GM12878 (cell line): Measurements from ENCODE around the gene SLC11A2. TPM values are rescaled to one million over a fixed set of nuclear protein-coding genes. Genes with fewer than 3 reads are reported as not detected.

Experiments
- ATAC-seq: fragments of 200-7000 bp; cut with Tn5 transposase; 3 replicates; pipeline ENCODE4 v1.9.1; 2020; ENCODE audit warnings: mild to moderate bottlenecking, moderate library complexity
- BruUV-seq: library from RNA; stranded (reverse); fragments of 400-500 nt; replicated peaks from 2 replicates; lab custom pipeline; 2021; lab: Mats Ljungman, UMichigan
- CTCF ChIA-PET: fragments of 300-600 bp; sonication (Branson Sonifier 250); formaldehyde crosslinking; extraction: SDS; loops from one replicate; lab custom pipeline; 2021; ENCODE audit warnings: inconsistent platforms; lab: Yijun Ruan, JAX
- POLR2A ChIA-PET: fragments of 350-600 bp; formaldehyde crosslinking; extraction: SDS; loops from one replicate; lab custom pipeline; 2021; ENCODE audit warnings: inconsistent platforms; lab: Charles Lee
- RAD21 ChIA-PET: fragments of 300-600 bp; sonication (Branson Sonifier 250); formaldehyde crosslinking; loops from one replicate; lab custom pipeline; 2023; ENCODE audit warnings: antibody characterized with exemption; ENCODE audit not compliant: unreplicated experiment; lab: Charles Lee
- SMC1A ChIA-PET: fragments of 300-600 bp; sonication (Branson Sonifier 250); formaldehyde crosslinking; loops from one replicate; lab custom pipeline; 2023; ENCODE audit not compliant: unreplicated experiment, uncharacterized antibody; lab: Charles Lee
- DNase-seq: peaks from one replicate; pipeline ENCODE4 v3.0.0-alpha.2; 2011; ENCODE audit warnings: low read depth, low spot score
- FAIRE-seq: peaks from 3 replicates; lab custom pipeline; 2011; peaks lifted over from hg19 to GRCh38; lab: Jason Lieb, UNC
- H2AFZ ChIP-seq: 2 replicates; pipeline ENCODE4 v1.6.0; 2011; ENCODE audit warnings: low read depth, low read length, control low read depth; ENCODE audit not compliant: control insufficient read depth
- H3K27ac ChIP-seq: 2 replicates; pipeline ENCODE4 v1.5.1; 2011; ENCODE audit warnings: control low read depth; ENCODE audit not compliant: control insufficient read depth, insufficient read depth
- H3K27me3 ChIP-seq, 2 experiments: replicated peaks in 1 of 2; 2 replicates each; pipeline versions ENCODE4 v1.6.0 to v1.6.1; 2011; ENCODE audit warnings: low read length in 1 of 2; ENCODE audit not compliant: control insufficient read depth in 2 of 2, insufficient read depth in 2 of 2
- H3K36me3 ChIP-seq, 2 experiments: 2 replicates each; pipeline ENCODE4 v1.5.1; 2011; ENCODE audit warnings: low read length in 1 of 2; ENCODE audit not compliant: control insufficient read depth in 2 of 2, insufficient read depth in 2 of 2
- H3K4me1 ChIP-seq: 2 replicates; pipeline ENCODE4 v1.6.1; 2011; ENCODE audit warnings: mild to moderate bottlenecking, low read length, moderate library complexity, mixed read lengths; ENCODE audit not compliant: control insufficient read depth, insufficient read depth
- H3K4me2 ChIP-seq: 2 replicates; pipeline ENCODE4 v1.6.0; 2011; ENCODE audit warnings: control low read depth; ENCODE audit not compliant: control insufficient read depth, insufficient read depth
- H3K4me3 ChIP-seq: fragments of 200-600 bp; sonication (generic); 2 replicates; pipeline ENCODE4 v1.5.1; 2016
- H3K79me2 ChIP-seq: 2 replicates; pipeline ENCODE4 v1.6.0; 2011; ENCODE audit warnings: low read length; ENCODE audit not compliant: control insufficient read depth, insufficient read depth
- H3K9ac ChIP-seq: 2 replicates; pipeline ENCODE4 v1.8.0; 2011; ENCODE audit warnings: low read length, control low read depth, mixed read lengths; ENCODE audit not compliant: control insufficient read depth, insufficient read depth
- H3K9me3 ChIP-seq: replicated peaks from 3 replicates; pipeline ENCODE4 v1.5.1; 2011; ENCODE audit warnings: mild to moderate bottlenecking, low read length; ENCODE audit not compliant: control insufficient read depth, insufficient read depth
- H4K20me1 ChIP-seq: 2 replicates; pipeline ENCODE4 v1.6.0; 2011; ENCODE audit not compliant: control insufficient read depth, insufficient read depth
- BCL11A ChIP-seq: IDR thresholded peaks from 2 replicates; pipeline ENCODE4 v1.6.1; 2011; ENCODE audit warnings: low read depth, low read length
- BMI1 ChIP-seq: fragments of 450-650 bp; IDR thresholded peaks from 2 replicates; pipeline ENCODE4 v1.6.1; 2016; ENCODE audit warnings: mild to moderate bottlenecking, moderate library complexity, borderline replicate concordance
- CHD2 ChIP-seq: IDR thresholded peaks from 2 replicates; pipeline ENCODE4 v1.6.1; 2011; ENCODE audit warnings: low read depth, low read length, improper control_type of control experiment, borderline replicate concordance
- CREM ChIP-seq: IDR thresholded peaks from 2 replicates; pipeline ENCODE4 v1.6.1; 2014; ENCODE audit warnings: antibody characterized with exemption, low read depth
- CTCF ChIP-seq, 3 experiments: IDR thresholded peaks in 2 of 3; conservative IDR thresholded peaks in 1 of 3; 2 replicates each; pipeline ENCODE4 v1.5.1; 2011; ENCODE audit warnings: low read depth in 3 of 3, low read length in 3 of 3, mild to moderate bottlenecking in 3 of 3, control low read depth in 2 of 3, moderate library complexity in 2 of 3, inconsistent platforms in 1 of 3, mixed read lengths in 1 of 3; ENCODE audit not compliant: control insufficient read depth in 2 of 3, insufficient read depth in 1 of 3; ENCODE audit errors: extremely low read depth in 1 of 3
- EGR1 ChIP-seq, 2 experiments: IDR thresholded peaks; 1 replicate in 1 of 2; 2 replicates in 1 of 2; pipeline ENCODE4 v1.6.1; 2011 to 2012; ENCODE audit warnings: low read depth in 2 of 2, low read length in 2 of 2, borderline replicate concordance in 1 of 2, mild to moderate bottlenecking in 1 of 2, moderate library complexity in 1 of 2
- JUND ChIP-seq: IDR thresholded peaks from 2 replicates; pipeline ENCODE4 v1.6.1; 2012; ENCODE audit warnings: low read depth, mild to moderate bottlenecking, low read length, improper control_type of control experiment, moderate library complexity
- NBN ChIP-seq: fragments of 450-650 bp; IDR thresholded peaks from 2 replicates; pipeline ENCODE4 v1.6.1; 2016
- RELA ChIP-seq: fragments of 450-650 bp; IDR thresholded peaks from 2 replicates; pipeline ENCODE4 v1.8.0; 2014; ENCODE audit warnings: borderline replicate concordance; ENCODE audit not compliant: partially characterized antibody
- RELB ChIP-seq: fragments of 450-650 bp; IDR thresholded peaks from 2 replicates; pipeline ENCODE4 v1.6.1; 2017; ENCODE audit warnings: low read depth, mild to moderate bottlenecking, moderate library complexity
- TBL1XR1 ChIP-seq: IDR thresholded peaks from 2 replicates; pipeline ENCODE4 v1.6.1; 2012; ENCODE audit warnings: low read depth, low read length, improper control_type of control experiment
- WRNIP1 ChIP-seq: IDR thresholded peaks from 2 replicates; pipeline ENCODE4 v1.6.1; 2011; ENCODE audit warnings: low read depth, low read length, improper control_type of control experiment, borderline replicate concordance
- ZNF274 ChIP-seq: IDR thresholded peaks from one replicate; pipeline ENCODE4 v1.8.0; 2011; ENCODE audit not compliant: insufficient read length, insufficient read depth
- WGBS: methylation state at CpG from one replicate; pipeline ENCODE4 v1.1.6; 2016; ENCODE audit warnings: low lambda C conversion rate; ENCODE audit not compliant: insufficient replicate concordance, insufficient coverage; ENCODE audit errors: missing lambda C conversion rate; 5-methylcytosine and 5-hydroxymethylcytosine counted together
- in situ Hi-C: fragments of 300-500 bp; cut with MboI; formaldehyde crosslinking; loops from 9 replicates; pipeline ENCODE4 v1.14.3; 2018; ENCODE audit warnings: mixed read lengths
- intact Hi-C: fragments of 100-400 bp; cut with micrococcal nuclease; formaldehyde crosslinking; loops from one replicate; pipeline ENCODE4 v1.14.2; 2022; ENCODE audit not compliant: unreplicated experiment
- polyA plus RNA-seq, 11 experiments: library from polyadenylated mRNA; depleted of rRNA in 4 of 11; unstranded in 6 of 11; stranded (reverse) in 5 of 11; fragments of >200 nt; fragmentation: Nextera tagmentation in 4 of 11; fragmentation: Illumina TruSeq in 1 of 11; extraction: Ambion mirVana in 4 of 11; extraction: Trizol in 1 of 11; gene quantifications; 1 replicate in 1 of 11; 2 replicates in 10 of 11; pipeline versions ENCODE4 v1.2.1 to v1.2.3, GENCODE V29; 2011 to 2016; ENCODE audit warnings: inconsistent platforms in 2 of 11, missing spikeins in 2 of 11, low read depth in 1 of 11
- total RNA-seq, 4 experiments: library from RNA; depleted of rRNA in 3 of 4; stranded (reverse); fragments of >200 nt in 3 of 4; fragmentation: Illumina TruSeq in 1 of 4; extraction: Trizol in 1 of 4; gene quantifications; 2 replicates each; pipeline versions ENCODE4 v1.2.1 to v1.2.3, GENCODE V29; 2013 to 2021

Gene SLC11A2
- total and polyA plus RNA-seq, 10 of the 15 experiments (the other 5 are each of a cell fraction or from before 2014, with no cell fraction given): 6.2 to 29.4 (median 15.6) TPM

- Histone ChIP-seq H3K9me3 (no peaks in the 10 kb centered on the region), H3K27ac (no peak overlapping the region), H2AFZ (no peak overlapping the region), H3K4me2 (no peak overlapping the region), H3K4me1 (no peaks in the 10 kb centered on the region), H3K27me3 (no peaks in the 10 kb centered on the region), H3K79me2 (no peaks in the 10 kb centered on the region), H3K36me3 (no peaks in the 10 kb centered on the region), H3K9ac (no peak overlapping the region), H4K20me1 (no peaks in the 10 kb centered on the region), H3K4me3 (no peak overlapping the region)
- SMC1A ChIA-PET: no interaction called here
- in situ Hi-C loops (no loop called here), intact Hi-C loops (no loop called here)
- FAIRE-seq: no peak
- DNase-seq: no peak
- CTCF ChIA-PET: no interaction called here
- RAD21 ChIA-PET: interaction anchor here (0.6 kb wide), 1 partner anchor 10 kb away, joined by 5 read pairs; no protein-coding TSS in a partner anchor
- BruUV-seq: no TSS peak
- TF ChIP-seq RELB (no peak), CTCF (IDR thresholded peaks at IDR 0.05 in 2 of 3, conservative IDR thresholded peaks at IDR 0.05 in 1 of 3; ENCODE audit: control insufficient read depth in 2 of 3, extremely low read depth in 1 of 3, insufficient read depth in 1 of 3, low read depth in 3 of 3, low read length in 3 of 3) (peak in 2 of 3 experiments; percentile 3 to 24; a peak in 2 of 6 replicates)
- 67% methylated on average over 7 of the region's 7 CpGs for WGBS
- POLR2A ChIA-PET: no interaction called here
- ATAC-seq: no peak
Measured at GRCh38 chr12:50953047-50953446, 73.1 kb downstream of the SLC11A2 start.

- no peak within 1 kb of the TSS for H3K27ac ChIP-seq
- ATAC-seq: no peak
- no peaks in the 10 kb centered on the region for H3K79me2 ChIP-seq
- H3K4me3 ChIP-seq: no peak within 1 kb of the TSS
- no peak within 1 kb of the TSS for H3K9ac ChIP-seq
- no TSS peak for BruUV-seq
- H3K4me1 ChIP-seq: no peaks in the 10 kb centered on the region
- in situ Hi-C loops: no loop called here
- no peaks in the 10 kb centered on the region for H3K36me3 ChIP-seq
- no peaks in the 10 kb centered on the region for H3K27me3 ChIP-seq
- intact Hi-C loops: no loop called here
- H4K20me1 ChIP-seq: no peaks in the 10 kb centered on the region
- WGBS: 86% methylated on average over 19 of the region's 19 CpGs
- ChIA-PET SMC1A (no interaction called here), CTCF (no interaction called here), RAD21 (interaction anchor here (0.6 kb wide), 1 partner anchor 10 kb away, joined by 5 read pairs; no protein-coding TSS in a partner anchor), POLR2A (no interaction called here)
- no peak within 1 kb of the TSS for H3K4me2 ChIP-seq
- DNase-seq: no peak
- H3K9me3 ChIP-seq: no peaks in the 10 kb centered on the region
- no peak for FAIRE-seq
- no peak within 1 kb of the TSS for H2AFZ ChIP-seq
- TF ChIP-seq RELA (no peak), BMI1 (no peak), CREM (no peak), ZNF274 (no peak), CHD2 (no peak), NBN (no peak), WRNIP1 (no peak), BCL11A (no peak), EGR1 (IDR thresholded peaks at IDR 0.05; ENCODE audit: borderline replicate concordance in 1 of 2, low read depth in 2 of 2, low read length in 2 of 2) (no peak), JUND (no peak), TBL1XR1 (no peak)
Measured at GRCh38 chr12:50952510-50952909, 73.7 kb downstream of the SLC11A2 start, which contains the start of gene HIGD1C. TSS of gene HIGD1C (plus strand) at chr12:50952544. CDS start at chr12:50953999, 1,455 bp downstream.
